ENCODE data around the gene WASL. TPM values are rescaled to one million over a fixed set of nuclear protein-coding genes. Genes with fewer than 3 reads are reported as not detected.

The WASL gene
- polyA plus RNA-seq, 3 donors, result 71.2 to 85.8 (median 76.4) TPM

- no peak for DNase-seq (ENCODE audit: extremely low read depth in 1 of 11, low read depth in 9 of 11, low spot score in 4 of 11)
These were observed 74.2 kb downstream of the WASL start for GRCh38 chr7:123674399-123675180.

GRCh38 chr7:123673752-123674398, 74.9 kb downstream of the WASL start:
- no peak for DNase-seq (ENCODE audit: extremely low read depth in 1 of 11, low read depth in 9 of 11, low spot score in 4 of 11)

- DNase-seq (ENCODE audit: extremely low read depth in 1 of 11, low read depth in 9 of 11, low spot score in 4 of 11), result no peak
These were observed 75.6 kb downstream of the WASL start for GRCh38 chr7:123673137-123673732.

GRCh38 chr7:123669485-123669884, 79.3 kb downstream of the WASL start:
- no peak for DNase-seq (ENCODE audit: extremely low read depth in 1 of 11, low read depth in 9 of 11, low spot score in 4 of 11)

GRCh38 chr7:123666492-123666891, 82.3 kb downstream of the WASL start:
- DNase-seq (ENCODE audit: extremely low read depth in 1 of 11, low read depth in 9 of 11, low spot score in 4 of 11), result no peak

GRCh38 chr7:123665896-123666295, 82.9 kb downstream of the WASL start:
- DNase-seq (ENCODE audit: extremely low read depth in 1 of 11, low read depth in 9 of 11, low spot score in 4 of 11), result no peak

- DNase-seq (ENCODE audit: extremely low read depth in 1 of 11, low read depth in 9 of 11, low spot score in 4 of 11), result no peak
These were observed 83.6 kb downstream of the WASL start for GRCh38 chr7:123665157-123665556.

GRCh38 chr7:123663200-123663599, 85.6 kb downstream of the WASL start:
- no peak for DNase-seq (ENCODE audit: extremely low read depth in 1 of 11, low read depth in 9 of 11, low spot score in 4 of 11)

GRCh38 chr7:123662755-123663154, 86.0 kb downstream of the WASL start:
- no peak for DNase-seq (ENCODE audit: extremely low read depth in 1 of 11, low read depth in 9 of 11, low spot score in 4 of 11)

GRCh38 chr7:123662293-123662692, 86.5 kb downstream of the WASL start:
- no peak for DNase-seq (ENCODE audit: extremely low read depth in 1 of 11, low read depth in 9 of 11, low spot score in 4 of 11)

- DNase-seq (ENCODE audit: extremely low read depth in 1 of 11, low read depth in 9 of 11, low spot score in 4 of 11), result no peak
These were observed 87.0 kb downstream of the WASL start for GRCh38 chr7:123661765-123662164.

GRCh38 chr7:123660514-123661354, 88.1 kb downstream of the WASL start:
- no peak for DNase-seq (ENCODE audit: extremely low read depth in 1 of 11, low read depth in 9 of 11, low spot score in 4 of 11)

- DNase-seq (ENCODE audit: extremely low read depth in 1 of 11, low read depth in 9 of 11, low spot score in 4 of 11), result no peak
These were observed 90.8 kb downstream of the WASL start for GRCh38 chr7:123658023-123658422.

GRCh38 chr7:123657304-123657685, 91.5 kb downstream of the WASL start:
- DNase-seq (ENCODE audit: extremely low read depth in 1 of 11, low read depth in 9 of 11, low spot score in 4 of 11), result no peak

GRCh38 chr7:123656544-123657303, 92.1 kb downstream of the WASL start:
- no peak for DNase-seq (ENCODE audit: extremely low read depth in 1 of 11, low read depth in 9 of 11, low spot score in 4 of 11)

GRCh38 chr7:123655614-123656013, 93.2 kb downstream of the WASL start, which contains the start of gene LMOD2:
Gene LMOD2, plus strand, starts transcription at chr7:123655866. Its CDS starts 98 bp downstream, at chr7:123655964.
- no peak for DNase-seq (ENCODE audit: extremely low read depth in 1 of 11, low read depth in 9 of 11, low spot score in 4 of 11)

GRCh38 chr7:123653162-123653561, 95.6 kb downstream of the WASL start:
- DNase-seq (ENCODE audit: extremely low read depth in 1 of 11, low read depth in 9 of 11, low spot score in 4 of 11), result no peak

- no peak for DNase-seq (ENCODE audit: extremely low read depth in 1 of 11, low read depth in 9 of 11, low spot score in 4 of 11)
These were observed 96.4 kb downstream of the WASL start for GRCh38 chr7:123652406-123652805.

GRCh38 chr7:123650595-123650994, 98.2 kb downstream of the WASL start:
- DNase-seq (ENCODE audit: extremely low read depth in 1 of 11, low read depth in 9 of 11, low spot score in 4 of 11), result no peak
